Measurements from ENCODE around the gene NFKB2.

The NFKB2 gene

GRCh38 chr10:102395400-102396316, at the start of gene NFKB2:
NFKB2 (plus strand) TSS chr10:102395705; CDS start chr10:102395960, 255 bp downstream.
- no peak for TF ChIP-seq NFIC (IDR thresholded peaks at IDR 0.05)
- TF ChIP-seq CREB1 (IDR thresholded peaks at IDR 0.05; ENCODE audit: low read depth) = peak; percentile 92
- peak; percentile 58; the same call in 1 of the 2 replicates for TF ChIP-seq ZBTB7A (IDR thresholded peaks at IDR 0.05; ENCODE audit: low read depth)
- no peak for TF ChIP-seq USF1 (IDR thresholded peaks at IDR 0.05)
- no peak for TF ChIP-seq CEBPB (IDR thresholded peaks at IDR 0.05)
- TF ChIP-seq YY1 (IDR thresholded peaks at IDR 0.05; ENCODE audit: low read depth) = no peak
- TF ChIP-seq RAD21 (IDR thresholded peaks at IDR 0.05; ENCODE audit: low read depth) = no peak
- no peak for TF ChIP-seq EP300 (IDR thresholded peaks at IDR 0.05; ENCODE audit: borderline replicate concordance)
- peak; percentile 67 for TF ChIP-seq TEAD4 (IDR thresholded peaks at IDR 0.05)
- TF ChIP-seq TAF1 (IDR thresholded peaks at IDR 0.05; ENCODE audit: low read depth) = peak; percentile 59; the same call in 1 of the 2 replicates
- TF ChIP-seq FOXM1 (IDR thresholded peaks at IDR 0.05; ENCODE audit: borderline replicate concordance, low read depth) = no peak
- TF ChIP-seq MAX (IDR thresholded peaks at IDR 0.05) = no peak; the same call in 1 of the 2 replicates
- TF ChIP-seq REST (IDR thresholded peaks at IDR 0.05; ENCODE audit: low read depth) = no peak
- TF ChIP-seq TCF12 (IDR thresholded peaks at IDR 0.05; ENCODE audit: low read depth) = no peak
- peak; percentile 35; the same call in 1 of the 2 replicates for TF ChIP-seq EGR1 (IDR thresholded peaks at IDR 0.05)

- TF ChIP-seq RAD21 (IDR thresholded peaks at IDR 0.05; ENCODE audit: low read depth) (peak; percentile 78), NFIC (IDR thresholded peaks at IDR 0.05) (no peak), EGR1 (IDR thresholded peaks at IDR 0.05) (no peak), ZBTB7A (IDR thresholded peaks at IDR 0.05; ENCODE audit: low read depth) (no peak), YY1 (IDR thresholded peaks at IDR 0.05; ENCODE audit: low read depth) (no peak), CREB1 (IDR thresholded peaks at IDR 0.05; ENCODE audit: low read depth) (no peak), REST (IDR thresholded peaks at IDR 0.05; ENCODE audit: low read depth) (no peak), TEAD4 (IDR thresholded peaks at IDR 0.05) (no peak), EP300 (IDR thresholded peaks at IDR 0.05; ENCODE audit: borderline replicate concordance) (no peak), USF1 (IDR thresholded peaks at IDR 0.05) (peak; percentile 28; the same call in 1 of the 2 replicates), TAF1 (IDR thresholded peaks at IDR 0.05; ENCODE audit: low read depth) (no peak), TCF12 (IDR thresholded peaks at IDR 0.05; ENCODE audit: low read depth) (no peak)
These were observed 48.2 kb upstream of the NFKB2 start for GRCh38 chr10:102347236-102347828.

GRCh38 chr10:102352066-102352715, 43.3 kb upstream of the NFKB2 start:
- peak; percentile 89 for TF ChIP-seq RAD21 (IDR thresholded peaks at IDR 0.05; ENCODE audit: low read depth)
- no peak for TF ChIP-seq TCF12 (IDR thresholded peaks at IDR 0.05; ENCODE audit: low read depth)

- no peak for TF ChIP-seq RAD21 (IDR thresholded peaks at IDR 0.05; ENCODE audit: low read depth)
- TF ChIP-seq CREB1 (IDR thresholded peaks at IDR 0.05; ENCODE audit: low read depth) = no peak
- no peak for TF ChIP-seq EGR1 (IDR thresholded peaks at IDR 0.05)
- TF ChIP-seq REST (IDR thresholded peaks at IDR 0.05; ENCODE audit: low read depth) = no peak
- no peak for TF ChIP-seq USF1 (IDR thresholded peaks at IDR 0.05)
- TF ChIP-seq NFIC (IDR thresholded peaks at IDR 0.05) = no peak
- no peak for TF ChIP-seq CEBPB (IDR thresholded peaks at IDR 0.05)
- TF ChIP-seq EP300 (IDR thresholded peaks at IDR 0.05; ENCODE audit: borderline replicate concordance) = no peak
- no peak for TF ChIP-seq TCF12 (IDR thresholded peaks at IDR 0.05; ENCODE audit: low read depth)
These were observed 41.1 kb upstream of the NFKB2 start for GRCh38 chr10:102354451-102354850.

All from Ishikawa (cell line).